Right atrium auricular region (tissue), 2 donors: Measurements from ENCODE around the gene MMP25. TPM values are rescaled to one million over a fixed set of nuclear protein-coding genes. Genes with fewer than 3 reads are reported as not detected.

Experiments
- DNase-seq: peaks from one replicate; pipeline ENCODE4 v3.0.0-alpha.2; 2019; ENCODE audit warnings: low spot score
- H3K27ac ChIP-seq, 2 donors: fragments of 200-600 bp; sonication (generic); 1 replicate in 1 of 2; 2 replicates in 1 of 2; pipeline ENCODE4 v1.5.1; 2016 to 2019
- H3K27me3 ChIP-seq, 2 donors: fragments of 200-600 bp; sonication (generic); one replicate each; pipeline versions ENCODE4 v1.5.1 to v1.6.0; 2017 to 2019
- H3K36me3 ChIP-seq: fragments of 200-600 bp; sonication (generic); one replicate; pipeline ENCODE4 v1.5.1; 2016
- H3K4me1 ChIP-seq, 2 donors: fragments of 200-600 bp; sonication (generic); one replicate each; pipeline versions ENCODE4 v1.5.1 to v1.6.0; 2017 to 2019
- H3K4me3 ChIP-seq, 2 donors: fragments of 200-600 bp; sonication (generic); 1 replicate in 1 of 2; 2 replicates in 1 of 2; pipeline ENCODE4 v1.5.1; 2017 to 2019; ENCODE audit warnings: mild to moderate bottlenecking in 1 of 2, moderate library complexity in 1 of 2
- H3K9me3 ChIP-seq, 2 donors: fragments of 200-600 bp; sonication (generic); one replicate each; pipeline ENCODE4 v1.5.1; 2019
- total RNA-seq, 2 donors: library from RNA; depleted of rRNA; stranded (reverse); fragments of >200 nt; gene quantifications; one replicate each; pipeline ENCODE4 v1.1.0, GENCODE V29; 2016
- TF ChIP-seq, protein P1 (sequence below), 2 donors: fragments of 200-600 bp; sonication (generic); IDR thresholded peaks; one replicate each; pipeline ENCODE4 v1.5.1; 2019; ENCODE audit warnings: antibody characterized with exemption in 2 of 2

Gene MMP25
- total RNA-seq, 2 donors from 2014 or later: 0.30 to 1.7 TPM

DNA sequence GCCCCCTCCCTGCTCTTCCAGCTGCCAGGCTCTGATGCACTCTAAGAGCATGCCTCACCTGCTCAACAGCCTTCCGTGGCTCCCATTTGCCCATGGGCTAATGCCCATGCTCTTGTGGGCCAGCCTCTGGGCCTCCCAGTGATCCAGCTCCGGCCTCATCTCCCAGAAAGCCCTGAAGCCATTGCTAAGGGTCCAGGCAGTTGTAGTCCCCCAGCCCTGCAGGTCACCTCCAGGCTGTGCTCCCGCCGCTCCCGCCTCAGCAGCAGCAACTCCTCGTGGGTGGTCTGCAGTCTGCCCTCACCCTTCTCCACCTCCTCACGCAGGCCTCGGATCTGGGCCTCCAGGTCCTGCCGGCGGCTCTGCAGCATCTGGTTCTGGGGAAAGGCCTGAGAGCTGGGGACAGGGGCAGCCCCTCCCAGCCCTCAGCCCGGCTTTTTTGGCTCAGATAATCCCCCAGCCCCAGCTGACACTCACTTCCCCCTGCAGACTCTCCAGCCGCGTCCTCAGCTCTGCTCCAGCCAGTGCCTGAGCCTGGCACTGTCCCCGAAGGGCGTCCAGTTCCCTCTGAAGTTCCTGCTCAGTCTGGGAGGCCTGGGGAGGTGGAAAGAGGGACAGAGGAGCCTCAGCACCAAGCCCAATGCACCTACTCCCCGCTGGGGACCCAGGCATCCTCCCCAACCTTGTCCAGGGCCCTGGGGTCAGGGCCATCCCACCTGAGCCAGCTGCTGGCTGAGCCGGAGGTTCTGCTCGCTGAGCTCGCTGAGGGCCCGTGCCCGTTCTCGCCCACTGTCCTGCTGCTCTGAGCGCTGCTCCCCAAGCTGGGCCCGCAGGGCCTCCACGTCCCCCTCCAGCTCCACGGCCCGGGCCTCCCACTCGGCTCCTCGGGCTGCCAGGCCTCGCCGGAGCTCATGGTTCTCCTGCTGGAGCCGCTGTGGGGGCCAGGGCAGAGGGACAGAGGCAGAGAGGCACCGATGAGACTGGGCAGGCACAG, 15.8 kb upstream of the MMP25 start:
- Histone ChIP-seq H3K27ac (no peak overlapping the region), H3K9me3 (no peaks in the 10 kb centered on the region), H3K4me1 (peaks cover 0 to 15% of the 10 kb centered on the region in 2 donors), H3K4me3 (no peak overlapping the region), H3K36me3 (peaks cover 13% of the 10 kb centered on the region), H3K27me3 (peaks cover 6 to 9% of the 10 kb centered on the region in 2 donors)
- no peak for DNase-seq
- TF ChIP-seq, protein P1, sequence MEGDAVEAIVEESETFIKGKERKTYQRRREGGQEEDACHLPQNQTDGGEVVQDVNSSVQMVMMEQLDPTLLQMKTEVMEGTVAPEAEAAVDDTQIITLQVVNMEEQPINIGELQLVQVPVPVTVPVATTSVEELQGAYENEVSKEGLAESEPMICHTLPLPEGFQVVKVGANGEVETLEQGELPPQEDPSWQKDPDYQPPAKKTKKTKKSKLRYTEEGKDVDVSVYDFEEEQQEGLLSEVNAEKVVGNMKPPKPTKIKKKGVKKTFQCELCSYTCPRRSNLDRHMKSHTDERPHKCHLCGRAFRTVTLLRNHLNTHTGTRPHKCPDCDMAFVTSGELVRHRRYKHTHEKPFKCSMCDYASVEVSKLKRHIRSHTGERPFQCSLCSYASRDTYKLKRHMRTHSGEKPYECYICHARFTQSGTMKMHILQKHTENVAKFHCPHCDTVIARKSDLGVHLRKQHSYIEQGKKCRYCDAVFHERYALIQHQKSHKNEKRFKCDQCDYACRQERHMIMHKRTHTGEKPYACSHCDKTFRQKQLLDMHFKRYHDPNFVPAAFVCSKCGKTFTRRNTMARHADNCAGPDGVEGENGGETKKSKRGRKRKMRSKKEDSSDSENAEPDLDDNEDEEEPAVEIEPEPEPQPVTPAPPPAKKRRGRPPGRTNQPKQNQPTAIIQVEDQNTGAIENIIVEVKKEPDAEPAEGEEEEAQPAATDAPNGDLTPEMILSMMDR (IDR thresholded peaks at IDR 0.05): no peak

DNA sequence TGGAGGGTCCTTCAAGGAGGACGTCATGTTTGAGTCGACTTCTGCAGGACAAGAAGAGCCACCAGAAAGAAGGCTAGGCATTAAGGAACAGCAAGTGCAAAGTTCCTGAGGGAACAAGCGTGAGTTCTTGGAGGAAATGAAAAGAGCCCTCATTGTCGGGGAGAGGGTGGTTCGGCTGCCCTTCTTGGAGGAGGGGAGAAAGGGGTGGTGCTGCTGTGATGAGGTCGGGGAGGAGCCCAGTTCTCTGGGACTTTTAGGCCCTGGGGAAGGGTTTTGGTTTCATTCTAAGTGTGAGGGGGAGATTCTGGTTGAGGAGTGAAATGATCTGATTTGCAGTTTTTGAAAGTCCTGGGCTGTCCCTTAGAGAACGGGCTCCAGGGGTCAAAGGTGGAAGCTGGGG, 13.7 kb upstream of the MMP25 start:
- H3K9me3 ChIP-seq: no peaks in the 10 kb centered on the region
- no peak for DNase-seq
- no peaks in the 10 kb centered on the region for H3K36me3 ChIP-seq
- no peak overlapping the region for H3K27ac ChIP-seq
- H3K27me3 ChIP-seq: peaks cover 13 to 30% of the 10 kb centered on the region in 2 donors
- TF ChIP-seq, protein P1 (IDR thresholded peaks at IDR 0.05): no peak
- H3K4me1 ChIP-seq: peaks cover 0 to 27% of the 10 kb centered on the region in 2 donors
- H3K4me3 ChIP-seq: no peak overlapping the region

DNA sequence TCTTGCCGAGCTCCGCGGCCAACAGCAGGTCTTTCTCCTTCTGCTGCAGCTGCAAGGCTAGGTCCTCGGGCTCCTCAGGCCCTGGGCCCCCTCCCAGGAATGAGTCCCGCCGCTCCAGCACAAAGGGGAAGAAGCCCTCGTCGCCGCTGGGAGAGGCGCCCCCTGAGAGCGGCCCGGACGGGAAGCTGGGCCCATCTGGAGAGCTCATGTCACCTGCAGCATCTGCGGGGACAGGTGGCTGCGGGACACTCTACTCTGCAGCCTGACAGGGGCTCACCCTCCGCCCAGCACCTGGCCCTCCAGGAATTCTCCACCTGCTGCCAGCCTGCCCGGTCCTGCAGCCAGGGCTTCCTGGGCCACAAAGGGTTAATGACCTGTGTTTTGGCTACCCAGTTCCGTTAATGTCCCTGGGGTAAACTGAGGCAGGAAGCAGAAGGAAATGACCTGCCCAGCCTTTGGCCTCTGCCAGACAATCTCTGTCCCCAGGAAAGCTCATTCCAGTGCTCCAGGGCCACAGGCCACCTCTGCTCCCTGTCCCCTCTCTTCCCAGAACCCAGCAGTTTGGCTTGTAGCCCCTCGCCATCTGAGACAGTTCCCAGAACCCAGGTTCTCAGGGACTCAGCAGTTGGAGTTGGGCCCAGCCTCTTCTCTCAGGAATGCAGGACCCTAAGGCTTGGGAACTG, 10.9 kb upstream of the MMP25 start:
- Histone ChIP-seq H3K27ac (no peak overlapping the region), H3K36me3 (no peaks in the 10 kb centered on the region), H3K27me3 (peaks cover 9 to 39% of the 10 kb centered on the region in 2 donors), H3K4me1 (peaks cover 0 to 12% of the 10 kb centered on the region in 2 donors), H3K9me3 (no peaks in the 10 kb centered on the region), H3K4me3 (no peak overlapping the region)
- DNase-seq: no peak
- TF ChIP-seq, protein P1 (IDR thresholded peaks at IDR 0.05): no peak

DNA sequence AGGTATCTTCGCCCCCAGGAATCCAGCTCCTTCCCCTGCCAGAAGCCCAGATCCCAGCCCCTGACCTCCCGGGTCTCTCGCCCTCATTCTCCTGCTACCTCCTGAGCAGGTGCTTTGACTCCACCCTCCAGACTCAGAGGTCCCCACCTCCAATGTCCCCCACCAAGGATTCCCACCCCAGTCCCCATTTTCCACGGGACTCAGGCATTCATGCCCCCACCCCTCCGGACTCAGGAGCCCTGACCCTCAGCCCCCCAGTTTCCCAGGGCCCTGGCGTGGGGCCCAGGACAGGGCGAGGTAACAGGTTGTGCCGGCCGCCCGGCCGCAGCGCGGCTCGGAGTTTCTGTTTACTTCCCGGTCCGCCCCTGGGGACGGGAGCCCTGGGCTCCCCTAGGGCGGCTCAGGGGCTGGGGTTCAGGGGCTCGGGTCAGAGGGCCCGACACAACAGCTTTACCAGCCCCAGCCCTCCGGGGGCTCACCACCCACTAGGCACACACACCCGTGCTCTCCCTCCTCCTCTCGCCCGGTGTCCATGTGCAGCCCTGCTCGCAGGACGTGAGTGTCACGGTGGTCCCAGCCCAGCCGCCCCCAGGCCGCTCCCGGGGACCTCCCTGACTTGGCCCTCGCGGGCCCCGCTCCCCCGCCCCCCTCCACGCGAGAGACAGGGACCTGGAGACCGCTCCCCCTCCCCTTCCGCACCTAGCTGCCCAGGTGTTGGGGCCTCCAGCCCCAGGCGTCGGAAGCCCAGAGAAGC, 10.2 kb upstream of the MMP25 start:
- Histone ChIP-seq H3K36me3 (no peaks in the 10 kb centered on the region), H3K4me3 (peak overlapping the region in 1 of 2 donors; percentile 12), H3K4me1 (peaks cover 0 to 12% of the 10 kb centered on the region in 2 donors), H3K9me3 (no peaks in the 10 kb centered on the region), H3K27me3 (peaks cover 9 to 36% of the 10 kb centered on the region in 2 donors), H3K27ac (no peak overlapping the region)
- TF ChIP-seq, protein P1 (IDR thresholded peaks at IDR 0.05): no peak
- DNase-seq: no peak

GRCh38 chr16:3036726-3037315, 9.5 kb upstream of the MMP25 start, which contains the start of gene BICDL2:
Gene BICDL2, minus strand, starts transcription at chr16:3036944. Its CDS starts 1,448 bp downstream, at chr16:3035496.
- TF ChIP-seq, protein P1 (IDR thresholded peaks at IDR 0.05): no peak
- Histone ChIP-seq H3K4me3 (peak within 1 kb of the TSS in 1 of 2 donors; percentile 12), H3K27me3 (peaks cover 9 to 36% of the 10 kb centered on the region in 2 donors)

More at GRCh38 chr16:3036726-3037315, 9.5 kb upstream of the MMP25 start, which contains the start of gene BICDL2:
- Histone ChIP-seq H3K4me1 (peaks cover 0 to 12% of the 10 kb centered on the region in 2 donors), H3K9me3 (no peaks in the 10 kb centered on the region), H3K27ac (no peak within 1 kb of the TSS), H3K36me3 (no peaks in the 10 kb centered on the region)
- DNase-seq: no peak
